Panc1 (cell line): ENCODE measurements around the gene LYRM9.

Source experiments
- CTCF ChIP-seq: fragments of 450-650 bp; IDR thresholded peaks from 2 replicates; pipeline ENCODE4 v1.5.1; 2017; ENCODE audit warnings: mild to moderate bottlenecking
- POLR2AphosphoS5 ChIP-seq: IDR thresholded peaks from 2 replicates; pipeline ENCODE4 v1.6.1; 2012; ENCODE audit warnings: mild to moderate bottlenecking, low read depth, low read length, moderate library complexity
- REST ChIP-seq, 2 experiments: IDR thresholded peaks; 2 replicates each; pipeline ENCODE4 v1.6.1; 2011 to 2012; ENCODE audit warnings: low read depth in 2 of 2, control low read depth in 1 of 2, low read length in 1 of 2, mild to moderate bottlenecking in 1 of 2, moderate library complexity in 1 of 2; ENCODE audit not compliant: insufficient read depth in 1 of 2

- TF ChIP-seq CTCF (no peak), REST (IDR thresholded peaks at IDR 0.05; ENCODE audit: insufficient read depth in 1 of 2, low read depth in 2 of 2, low read length in 1 of 2) (no peak), POLR2AphosphoS5 (no peak)
Observed at GRCh38 chr17:27873211-27873610, 20.0 kb downstream of the LYRM9 start.
